Measurements from ENCODE around the gene TK1. TPM values are rescaled to one million over a fixed set of nuclear protein-coding genes. Genes with fewer than 3 reads are reported as not detected.

The TK1 gene
- total RNA-seq, 2 donors from 2014 or later, result 81.0 to 97.4 TPM

DNA sequence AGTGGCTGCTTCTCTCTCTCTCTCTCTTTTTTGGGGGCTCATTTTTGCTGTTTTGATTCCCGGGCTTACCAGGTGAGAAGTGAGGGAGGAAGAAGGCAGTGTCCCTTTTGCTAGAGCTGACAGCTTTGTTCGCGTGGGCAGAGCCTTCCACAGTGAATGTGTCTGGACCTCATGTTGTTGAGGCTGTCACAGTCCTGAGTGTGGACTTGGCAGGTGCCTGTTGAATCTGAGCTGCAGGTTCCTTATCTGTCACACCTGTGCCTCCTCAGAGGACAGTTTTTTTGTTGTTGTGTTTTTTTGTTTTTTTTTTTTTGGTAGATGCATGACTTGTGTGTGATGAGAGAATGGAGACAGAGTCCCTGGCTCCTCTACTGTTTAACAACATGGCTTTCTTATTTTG, 36.9 kb upstream of the TK1 start:
- Mint-ChIP-seq H3K27me3 (ENCODE audit: insufficient read depth) (peaks cover 4% of the 10 kb centered on the region), H3K27ac (no peak overlapping the region), H3K4me3 (no peak overlapping the region), H3K9me3 (no peaks in the 10 kb centered on the region), H3K36me3 (ENCODE audit: low read depth) (peaks cover 38% of the 10 kb centered on the region), H3K4me1 (no peaks in the 10 kb centered on the region)
- no peak overlapping the region for H3K4me3 ChIP-seq (ENCODE audit: low read length)
- H3K9me3 ChIP-seq (ENCODE audit: control insufficient read depth, low read length), result no peaks in the 10 kb centered on the region
- no peak for DNase-seq
- no peaks in the 10 kb centered on the region for H3K27me3 ChIP-seq (ENCODE audit: control insufficient read depth, insufficient read depth, low read length, poor library complexity, severe bottlenecking)
- H3K9ac ChIP-seq (ENCODE audit: extremely low read depth, low read length, poor library complexity, severe bottlenecking), result no peak overlapping the region
- TF ChIP-seq, protein P1, sequence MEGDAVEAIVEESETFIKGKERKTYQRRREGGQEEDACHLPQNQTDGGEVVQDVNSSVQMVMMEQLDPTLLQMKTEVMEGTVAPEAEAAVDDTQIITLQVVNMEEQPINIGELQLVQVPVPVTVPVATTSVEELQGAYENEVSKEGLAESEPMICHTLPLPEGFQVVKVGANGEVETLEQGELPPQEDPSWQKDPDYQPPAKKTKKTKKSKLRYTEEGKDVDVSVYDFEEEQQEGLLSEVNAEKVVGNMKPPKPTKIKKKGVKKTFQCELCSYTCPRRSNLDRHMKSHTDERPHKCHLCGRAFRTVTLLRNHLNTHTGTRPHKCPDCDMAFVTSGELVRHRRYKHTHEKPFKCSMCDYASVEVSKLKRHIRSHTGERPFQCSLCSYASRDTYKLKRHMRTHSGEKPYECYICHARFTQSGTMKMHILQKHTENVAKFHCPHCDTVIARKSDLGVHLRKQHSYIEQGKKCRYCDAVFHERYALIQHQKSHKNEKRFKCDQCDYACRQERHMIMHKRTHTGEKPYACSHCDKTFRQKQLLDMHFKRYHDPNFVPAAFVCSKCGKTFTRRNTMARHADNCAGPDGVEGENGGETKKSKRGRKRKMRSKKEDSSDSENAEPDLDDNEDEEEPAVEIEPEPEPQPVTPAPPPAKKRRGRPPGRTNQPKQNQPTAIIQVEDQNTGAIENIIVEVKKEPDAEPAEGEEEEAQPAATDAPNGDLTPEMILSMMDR (conservative IDR thresholded peaks at IDR 0.05), result no peak
- H3K36me3 ChIP-seq (ENCODE audit: control insufficient read depth, insufficient read depth, low read length), result peaks cover 41% of the 10 kb centered on the region
- 98 to 100% methylated on average over 1 to 3 of the region's 3 CpGs for WGBS, 2 experiments (ENCODE audit: insufficient coverage in 1 of 2, insufficient read length in 1 of 2)
- H3K4me1 ChIP-seq (ENCODE audit: control insufficient read depth, insufficient read depth, low read length), result no peaks in the 10 kb centered on the region
- H3K27ac ChIP-seq (ENCODE audit: low read depth, low read length), result peak overlapping the region; percentile 26

- no peak overlapping the region for H3K27ac Mint-ChIP-seq
- H3K4me3 ChIP-seq (ENCODE audit: low read length), result no peak overlapping the region
- no peaks in the 10 kb centered on the region for H3K27me3 Mint-ChIP-seq (ENCODE audit: insufficient read depth)
- no peaks in the 10 kb centered on the region for H3K27me3 ChIP-seq (ENCODE audit: control insufficient read depth, insufficient read depth, low read length, poor library complexity, severe bottlenecking)
- no peaks in the 10 kb centered on the region for H3K9me3 Mint-ChIP-seq
- H3K4me3 Mint-ChIP-seq, result no peak overlapping the region
- H3K27ac ChIP-seq (ENCODE audit: low read depth, low read length), result no peak overlapping the region
- no peaks in the 10 kb centered on the region for H3K9me3 ChIP-seq (ENCODE audit: control insufficient read depth, low read length)
- H3K9ac ChIP-seq (ENCODE audit: extremely low read depth, low read length, poor library complexity, severe bottlenecking), result no peak overlapping the region
- H3K36me3 ChIP-seq (ENCODE audit: control insufficient read depth, insufficient read depth, low read length), result peaks cover 43% of the 10 kb centered on the region
- H3K36me3 Mint-ChIP-seq (ENCODE audit: low read depth), result peaks cover 40% of the 10 kb centered on the region
- TF ChIP-seq, protein P1 (conservative IDR thresholded peaks at IDR 0.05), result no peak
- 94 to 100% methylated on average over 3 to 4 of the region's 4 CpGs for WGBS, 2 experiments (ENCODE audit: insufficient coverage in 1 of 2, insufficient read length in 1 of 2)
- H3K4me1 ChIP-seq (ENCODE audit: control insufficient read depth, insufficient read depth, low read length), result no peaks in the 10 kb centered on the region
- DNase-seq, result no peak
- H3K4me1 Mint-ChIP-seq, result no peaks in the 10 kb centered on the region
Observed at GRCh38 chr17:78223061-78223460, 36.2 kb upstream of the TK1 start.

GRCh38 chr17:78219396-78220150, 32.7 kb upstream of the TK1 start:
- Mint-ChIP-seq H3K27me3 (ENCODE audit: insufficient read depth) (no peaks in the 10 kb centered on the region), H3K27ac (peak overlapping the region; percentile 74), H3K9me3 (no peaks in the 10 kb centered on the region), H3K4me1 (peaks cover 8% of the 10 kb centered on the region), H3K4me3 (no peak overlapping the region), H3K36me3 (ENCODE audit: low read depth) (peaks cover 49% of the 10 kb centered on the region)
- no peak overlapping the region for H3K4me3 ChIP-seq (ENCODE audit: low read length)
- TF ChIP-seq, protein P1 (conservative IDR thresholded peaks at IDR 0.05), result no peak
- H3K27ac ChIP-seq (ENCODE audit: low read depth, low read length), result no peak overlapping the region
- H3K9me3 ChIP-seq (ENCODE audit: control insufficient read depth, low read length), result no peaks in the 10 kb centered on the region
- H3K9ac ChIP-seq (ENCODE audit: extremely low read depth, low read length, poor library complexity, severe bottlenecking), result no peak overlapping the region
- H3K27me3 ChIP-seq (ENCODE audit: control insufficient read depth, insufficient read depth, low read length, poor library complexity, severe bottlenecking), result no peaks in the 10 kb centered on the region
- DNase-seq, result peak; percentile 66
- H3K36me3 ChIP-seq (ENCODE audit: control insufficient read depth, insufficient read depth, low read length), result peaks cover 55% of the 10 kb centered on the region
- WGBS, 2 experiments (ENCODE audit: insufficient coverage in 1 of 2, insufficient read length in 1 of 2), result 91 to 93% methylated on average over 11 of the region's 11 CpGs
- no peaks in the 10 kb centered on the region for H3K4me1 ChIP-seq (ENCODE audit: control insufficient read depth, insufficient read depth, low read length)

All from endodermal cell (in vitro differentiated cells).